COLO829 (cell line): ENCODE data around the gene CTNND2.

Experiments used
- DNase-seq: peaks from one replicate; pipeline ENCODE4 v3.0.0; 2012; ENCODE audit warnings: low spot score

Gene CTNND2

DNA sequence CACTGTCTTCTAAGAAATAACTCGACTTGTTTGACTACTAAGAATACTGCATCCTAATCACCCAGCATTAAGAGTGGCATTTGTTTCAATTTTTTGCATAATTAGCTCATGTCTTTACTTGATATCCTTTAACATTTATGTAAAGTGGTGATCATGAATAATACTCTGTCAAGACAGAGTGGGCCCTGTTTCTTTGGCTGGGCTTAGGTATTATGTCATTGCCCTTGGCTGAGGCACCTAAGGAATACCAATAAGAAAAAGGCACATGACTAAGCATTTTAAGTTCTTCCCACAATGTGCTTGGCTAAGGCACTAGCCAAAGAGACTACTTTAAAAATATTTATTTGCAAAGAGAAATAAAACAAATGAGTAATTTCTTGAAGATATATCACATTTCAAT is 308.1 kb downstream of the CTNND2 start:
- no peak for DNase-seq

DNA sequence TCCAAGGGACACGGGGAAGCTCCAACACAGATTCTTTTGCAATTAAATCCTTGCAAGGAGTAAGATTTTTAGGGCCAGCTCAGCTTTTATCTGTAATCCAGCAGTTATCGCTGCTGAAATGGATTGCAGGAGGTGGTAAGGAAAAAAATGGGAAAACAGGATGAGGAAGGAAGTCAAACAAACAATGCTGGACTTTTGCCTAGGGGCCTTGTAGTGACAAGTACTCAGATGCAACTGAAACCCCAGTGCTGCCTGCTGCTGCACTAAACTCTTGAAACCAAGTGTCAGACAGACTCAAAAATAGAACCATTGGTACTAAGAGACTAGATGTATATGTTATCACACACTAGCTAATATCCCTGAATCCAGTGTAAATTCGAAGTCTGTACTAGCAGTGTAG is 309.2 kb downstream of the CTNND2 start:
- DNase-seq = no peak

DNA sequence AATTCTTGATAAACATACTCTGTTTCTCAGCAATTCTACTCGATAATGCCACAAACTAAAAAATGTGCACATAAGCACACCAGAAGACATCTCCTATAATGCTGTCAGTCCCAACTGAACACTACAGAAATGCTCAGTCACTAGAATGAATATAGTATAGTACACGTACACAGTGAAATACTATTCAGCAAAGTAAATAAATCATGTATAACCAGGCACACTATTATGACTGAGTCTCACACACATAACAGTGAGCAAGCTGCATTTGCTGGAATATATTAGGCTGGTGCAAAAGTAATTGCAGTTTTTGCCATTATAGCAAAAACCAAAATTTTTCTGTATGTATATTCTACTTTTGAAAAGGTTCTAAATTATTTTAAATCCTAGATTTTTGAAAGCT is 310.2 kb downstream of the CTNND2 start:
- no peak for DNase-seq

DNA sequence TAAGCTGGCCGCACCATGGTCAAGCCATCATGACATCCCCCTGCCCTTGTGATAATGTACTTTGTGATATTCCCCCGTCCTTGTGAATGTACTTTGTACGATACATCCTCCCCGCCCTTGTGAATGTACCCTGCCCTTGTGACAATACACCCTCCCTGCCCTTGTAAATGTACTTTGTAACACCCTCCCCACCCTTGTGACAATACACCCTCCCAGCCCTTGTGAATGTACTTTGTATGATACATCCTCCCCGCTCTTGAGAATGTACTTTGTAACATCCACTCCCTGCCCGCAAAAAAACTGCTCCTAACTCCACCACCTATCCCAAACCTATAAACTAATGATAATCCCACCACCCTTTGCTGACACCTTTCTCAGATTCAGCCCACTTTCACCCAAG is 313.8 kb downstream of the CTNND2 start:
- no peak for DNase-seq

DNA sequence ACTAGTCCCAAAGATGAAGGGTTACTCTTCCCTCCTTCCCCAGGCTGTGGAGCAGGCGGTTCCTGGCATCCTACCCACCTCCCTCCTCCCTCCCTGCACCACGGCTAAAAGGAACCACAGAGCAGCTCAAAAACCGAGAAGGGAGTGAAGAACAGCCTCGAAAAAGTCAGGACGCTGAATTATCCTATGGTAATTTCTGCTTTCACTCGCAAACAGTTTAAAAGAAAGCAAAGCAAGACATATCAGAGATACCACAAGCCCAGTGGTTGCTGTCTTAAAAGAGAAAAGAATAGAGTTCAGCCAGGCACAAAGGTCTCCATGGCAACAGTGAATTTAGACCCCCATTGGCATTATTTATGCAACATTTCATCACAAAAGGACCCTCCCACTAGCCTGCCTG is 315.4 kb downstream of the CTNND2 start:
- DNase-seq = no peak

DNA sequence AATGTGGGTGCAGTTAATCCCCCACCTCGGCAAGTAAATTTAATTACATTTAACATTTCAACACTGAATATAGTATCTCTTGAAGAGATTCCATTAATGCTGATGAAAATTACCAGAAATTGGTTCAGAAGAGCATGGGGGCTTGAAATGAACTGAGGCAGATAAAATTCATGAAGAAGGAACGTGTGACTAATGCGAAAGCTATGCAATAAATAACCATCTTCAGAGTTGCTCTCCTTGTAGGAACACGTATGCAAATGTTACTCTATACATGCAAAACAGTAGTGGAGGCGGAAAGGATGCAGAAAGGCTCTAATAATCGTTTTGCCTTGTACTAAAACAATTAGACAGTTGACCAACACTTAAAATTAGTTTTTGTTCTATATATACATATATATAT is 320.2 kb downstream of the CTNND2 start:
- no peak for DNase-seq

DNA sequence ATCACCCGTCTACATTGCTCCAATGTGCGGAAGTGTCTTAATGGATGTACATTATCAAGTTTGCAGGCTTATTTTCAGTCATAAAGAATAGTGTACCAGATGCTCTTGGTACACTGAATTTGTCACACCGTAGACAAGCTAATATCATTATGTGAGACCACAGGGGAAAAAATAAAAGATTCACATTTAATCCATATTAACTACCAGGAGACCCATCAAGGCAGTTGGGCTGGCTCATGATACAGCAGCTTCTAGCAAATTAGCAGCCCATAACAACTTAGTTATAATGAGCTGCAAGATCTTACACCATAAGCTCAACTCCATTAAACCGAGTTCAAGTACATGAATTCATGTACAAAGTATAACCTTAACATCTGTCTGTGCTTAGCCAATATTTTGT is 324.9 kb downstream of the CTNND2 start:
- DNase-seq = no peak

DNA sequence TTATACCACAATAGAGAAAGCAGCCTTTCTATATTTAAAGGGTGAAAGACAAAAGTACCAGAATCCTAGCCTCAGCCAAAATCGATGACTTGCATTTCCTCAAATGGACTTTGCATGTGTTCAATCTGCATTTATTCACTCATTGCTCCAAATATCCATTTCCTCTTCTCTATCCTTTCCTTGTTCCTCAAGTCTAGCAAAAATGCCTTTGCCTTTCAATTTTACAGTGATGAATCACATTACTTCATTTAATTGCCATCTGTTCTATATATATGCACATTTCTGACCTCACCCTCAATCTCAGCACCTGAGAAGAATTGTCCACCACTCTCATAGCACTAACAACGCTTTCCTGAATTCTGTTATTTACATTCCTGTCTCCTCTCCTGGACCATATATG is 329.5 kb downstream of the CTNND2 start:
- no peak for DNase-seq

DNA sequence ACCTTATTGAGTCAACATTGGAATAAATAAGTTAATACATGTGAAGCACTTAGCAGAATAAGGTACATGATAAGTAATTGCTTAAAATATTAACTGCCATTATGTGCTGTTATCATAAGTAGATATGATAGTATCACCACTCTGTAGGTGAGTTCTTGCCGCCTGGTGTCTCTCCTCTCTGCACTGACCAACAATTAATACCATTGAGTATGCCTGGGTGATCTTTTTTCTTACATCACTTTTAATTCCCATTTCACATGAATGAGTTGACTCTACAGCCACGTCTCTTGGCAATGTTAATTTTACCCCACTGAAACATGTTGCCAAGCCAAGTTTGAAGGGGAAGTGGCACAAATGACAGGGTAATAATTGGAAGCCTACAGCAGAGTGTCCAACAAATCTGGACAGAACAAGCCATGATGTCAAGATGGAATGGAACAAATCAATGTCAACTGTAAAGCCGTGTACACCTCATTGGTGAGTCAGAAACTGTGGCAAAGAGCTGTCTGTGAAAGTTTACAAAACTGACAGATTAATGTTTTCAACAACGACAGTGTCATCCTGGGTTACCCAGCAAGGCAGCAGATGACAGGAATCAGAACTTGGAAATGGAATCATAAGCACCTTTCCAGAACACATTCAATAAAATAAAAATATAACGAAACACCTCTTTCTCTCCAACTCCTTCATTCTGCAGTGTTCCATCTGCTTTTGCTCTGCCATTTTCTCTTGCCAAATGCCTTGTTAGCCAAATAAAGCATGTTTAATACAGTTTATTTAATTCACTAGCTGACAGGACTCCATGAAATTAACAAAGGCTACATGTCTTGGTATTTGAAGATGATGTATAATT is 330.9 kb downstream of the CTNND2 start:
- DNase-seq = no peak

DNA sequence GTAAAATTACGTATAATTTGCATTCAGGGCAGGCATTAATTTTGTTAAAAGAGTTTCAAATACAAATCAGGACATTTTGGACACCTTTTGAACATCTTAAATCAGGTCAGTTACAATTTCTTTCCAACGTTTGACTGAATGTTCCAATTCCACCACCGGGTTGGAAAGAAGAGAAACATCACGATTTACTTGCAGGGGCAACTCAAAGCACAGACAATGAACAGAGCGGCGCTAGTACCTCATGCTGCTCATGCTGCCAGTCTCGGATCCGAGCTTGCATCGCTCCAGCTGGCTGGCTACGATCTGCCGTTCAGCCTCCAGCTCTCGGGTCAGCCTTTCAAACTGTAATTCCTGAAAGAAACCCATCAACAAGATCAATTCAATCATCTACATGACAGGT is 339.5 kb downstream of the CTNND2 start:
- no peak for DNase-seq

DNA sequence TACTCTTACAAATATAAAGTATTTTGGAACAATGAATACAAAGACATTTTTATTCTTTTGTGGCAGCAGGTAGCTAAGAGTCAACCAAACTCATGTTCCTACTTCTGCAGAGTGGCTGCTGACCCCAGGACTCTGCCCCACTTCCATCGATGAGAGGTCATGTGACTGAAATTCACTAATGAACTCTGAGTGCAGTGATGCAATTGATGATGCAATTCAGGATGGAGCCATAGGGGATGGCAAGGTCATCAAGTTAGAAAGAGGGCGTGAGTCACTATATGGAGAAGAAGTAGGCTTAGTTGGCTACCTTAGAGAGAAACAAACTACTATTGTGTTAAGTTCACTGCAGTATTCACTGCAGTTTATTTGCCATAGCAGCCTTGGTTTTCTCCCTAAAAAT is 340.4 kb downstream of the CTNND2 start:
- DNase-seq = no peak

DNA sequence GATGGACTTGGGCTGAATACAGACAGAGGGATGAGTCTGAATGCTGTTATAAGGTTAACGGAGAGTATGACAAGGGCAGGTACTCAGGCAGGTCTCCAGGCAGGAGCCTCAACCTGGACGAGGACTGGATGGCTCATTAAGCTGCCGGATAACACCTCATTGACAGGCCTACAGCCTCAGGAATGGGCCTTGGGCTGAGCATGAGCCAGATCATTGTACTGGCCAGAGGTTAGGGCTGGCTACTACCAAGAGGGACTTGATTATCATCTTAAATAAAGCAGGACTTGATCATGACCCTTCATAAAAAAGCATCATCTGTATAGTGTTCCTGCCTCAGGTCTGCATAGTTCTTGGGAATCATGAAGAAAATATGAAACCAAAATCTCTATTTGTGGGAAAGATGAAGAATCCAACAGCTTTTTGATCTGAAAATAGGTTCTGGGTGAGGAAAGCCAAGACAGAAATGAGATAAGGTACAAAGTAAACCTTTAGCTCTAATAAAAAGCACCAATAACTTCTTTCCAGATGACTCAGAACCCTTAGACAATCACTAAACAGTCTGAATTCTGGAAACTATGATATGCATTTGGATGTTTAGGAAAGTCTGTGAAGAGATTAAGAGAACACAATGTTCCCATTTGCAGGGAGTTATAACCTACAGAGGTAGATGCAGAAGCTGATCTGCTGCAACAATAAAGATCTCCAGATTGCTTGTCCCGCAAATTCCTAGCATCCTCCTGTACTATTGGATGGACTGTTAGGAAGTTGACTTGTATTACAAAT is 343.1 kb downstream of the CTNND2 start:
- no peak for DNase-seq

DNA sequence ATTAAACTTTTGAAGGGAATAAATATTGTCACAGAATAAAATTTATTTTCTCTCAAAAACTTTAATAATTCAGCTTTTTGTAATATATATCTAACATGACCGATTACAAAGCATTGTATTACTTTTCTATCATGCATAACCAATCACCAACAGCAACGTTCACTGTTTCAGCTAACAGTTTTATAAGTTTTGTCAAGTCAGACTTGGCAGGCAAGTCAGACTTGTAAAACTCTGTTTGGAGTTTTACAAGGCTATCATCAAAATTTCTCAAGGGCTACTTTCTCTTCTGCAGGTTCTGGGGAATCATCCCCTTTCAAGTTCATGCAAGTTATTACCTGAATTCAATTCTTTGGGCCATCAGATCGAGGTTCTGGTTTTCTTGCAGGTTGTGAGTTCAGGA is 347.2 kb downstream of the CTNND2 start:
- no peak for DNase-seq

DNA sequence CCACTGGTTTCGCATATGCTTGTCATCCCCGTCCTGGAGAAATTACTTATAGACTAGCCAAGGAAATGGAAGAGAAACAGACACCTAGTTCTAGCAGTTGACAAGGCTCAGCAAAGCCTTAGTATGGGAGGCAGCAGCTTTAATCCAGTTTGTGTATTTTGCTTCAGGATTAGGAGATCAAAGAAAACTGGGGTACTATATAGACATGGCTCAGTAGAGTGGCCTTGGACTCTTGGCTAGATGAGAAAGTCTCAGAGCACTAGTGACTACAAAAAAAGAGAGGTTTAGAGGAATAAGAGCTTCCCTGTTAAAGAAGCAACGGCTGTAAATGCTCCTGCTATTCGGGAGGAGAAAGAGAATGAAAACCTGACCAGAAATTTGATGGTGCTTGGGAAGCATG is 349.1 kb downstream of the CTNND2 start:
- no peak for DNase-seq

DNA sequence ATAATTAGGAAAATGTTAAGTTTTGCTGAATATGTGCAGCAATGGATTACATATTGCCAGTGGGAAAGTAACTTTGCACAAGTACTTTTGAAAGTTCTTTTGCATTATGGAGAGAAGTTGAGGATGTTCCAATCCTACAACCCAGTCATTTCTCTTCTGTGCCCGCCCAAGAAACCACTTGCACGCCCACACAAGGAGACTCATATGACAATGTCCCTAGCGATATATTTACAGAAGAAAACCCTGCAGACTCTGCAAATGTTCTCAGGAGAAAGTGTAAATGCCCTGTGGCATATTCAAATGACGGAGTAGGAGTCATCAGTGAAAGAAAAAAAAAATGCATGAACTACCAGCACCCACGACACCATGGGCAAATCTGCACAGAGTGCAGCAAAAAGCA is 356.5 kb downstream of the CTNND2 start:
- DNase-seq = no peak

DNA sequence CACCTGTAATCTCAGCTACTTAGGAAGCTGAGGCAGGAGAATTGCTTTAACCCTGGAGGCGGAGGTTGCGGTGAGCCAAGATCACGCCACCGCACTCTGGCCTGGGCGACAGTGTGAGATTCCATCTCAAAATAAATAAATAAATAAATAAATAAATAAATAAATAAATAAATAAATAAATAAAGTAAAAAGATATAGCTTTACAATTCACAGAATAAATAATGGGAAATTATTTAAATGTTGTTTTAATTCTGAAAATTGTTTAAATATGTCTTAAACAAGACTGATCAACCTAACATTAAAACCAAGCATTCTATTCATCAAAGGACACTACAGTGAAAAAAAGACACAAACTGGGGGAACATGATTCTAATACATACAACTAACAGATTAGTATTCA is 357.1 kb downstream of the CTNND2 start:
- DNase-seq = no peak

DNA sequence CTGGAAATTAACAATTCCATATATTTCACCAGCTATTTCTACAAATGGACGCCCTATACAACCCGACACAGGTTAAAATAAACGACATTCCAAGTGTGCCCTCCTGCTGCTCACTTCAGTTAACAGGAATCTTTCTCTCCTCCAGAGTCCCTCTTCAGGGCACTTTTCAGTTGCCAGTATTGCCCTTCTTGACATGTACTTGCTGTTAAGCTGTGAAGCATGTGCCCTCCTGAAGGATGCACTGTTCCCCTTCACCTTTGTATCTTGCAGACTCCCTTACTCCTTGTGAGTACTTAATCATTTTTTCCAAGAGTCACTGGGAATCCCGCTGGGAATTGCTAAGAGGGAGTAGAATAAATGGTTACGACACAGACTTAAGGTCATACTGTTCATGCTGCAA is 364.1 kb downstream of the CTNND2 start:
- no peak for DNase-seq

DNA sequence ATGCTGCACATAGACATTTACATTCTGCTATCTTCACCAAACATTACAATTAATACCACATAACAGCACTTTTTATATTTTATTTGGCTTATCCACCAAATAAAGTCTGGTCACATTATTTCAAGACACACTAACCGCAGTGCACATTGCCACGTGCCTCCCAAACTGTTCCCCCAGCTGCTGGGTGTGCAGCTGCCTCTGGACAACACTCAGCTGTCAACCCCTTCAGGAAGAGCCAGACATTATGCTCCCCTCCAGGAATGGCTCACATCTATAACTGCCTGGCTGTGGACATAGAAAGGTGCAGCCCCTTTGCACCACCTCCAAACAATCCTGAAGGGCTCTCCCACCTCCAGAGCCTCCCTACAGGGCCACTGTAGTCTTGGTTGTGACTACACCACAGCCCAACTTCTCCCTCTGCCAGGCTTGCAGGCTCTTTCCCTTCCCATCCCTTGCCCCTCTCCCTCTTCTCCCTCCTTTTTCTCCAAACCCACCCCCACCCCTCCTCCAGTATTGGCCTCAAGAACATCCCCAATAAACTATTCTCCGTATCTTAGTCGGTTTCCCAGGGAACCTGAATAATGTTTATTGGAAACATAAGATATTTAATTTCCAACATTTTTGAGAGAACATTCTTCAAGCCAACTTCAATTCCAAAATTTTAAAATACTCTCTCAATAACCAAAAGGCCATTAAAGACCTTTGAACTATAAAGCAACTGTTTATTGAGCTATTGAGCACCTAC is 372.3 kb downstream of the CTNND2 start:
- no peak for DNase-seq

DNA sequence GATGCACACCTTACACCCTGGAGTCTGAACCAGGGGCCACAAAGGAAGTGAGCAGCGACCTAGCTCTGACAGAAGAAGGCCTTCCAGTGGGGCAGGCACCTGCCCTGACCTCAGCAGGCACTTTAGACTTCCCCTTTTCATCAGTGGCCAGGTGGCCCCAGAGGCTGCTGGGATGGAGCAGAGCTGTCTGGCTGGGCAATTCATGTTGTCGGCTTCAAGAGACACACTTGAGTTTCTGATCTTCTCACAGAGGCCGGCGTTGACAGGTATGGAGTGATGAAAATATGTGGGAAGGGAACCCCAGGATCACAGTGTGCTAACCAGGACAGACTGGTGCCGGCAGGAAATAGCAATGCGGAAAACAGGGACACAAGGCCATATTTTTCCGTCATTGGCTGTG is 375.5 kb downstream of the CTNND2 start:
- no peak for DNase-seq

DNA sequence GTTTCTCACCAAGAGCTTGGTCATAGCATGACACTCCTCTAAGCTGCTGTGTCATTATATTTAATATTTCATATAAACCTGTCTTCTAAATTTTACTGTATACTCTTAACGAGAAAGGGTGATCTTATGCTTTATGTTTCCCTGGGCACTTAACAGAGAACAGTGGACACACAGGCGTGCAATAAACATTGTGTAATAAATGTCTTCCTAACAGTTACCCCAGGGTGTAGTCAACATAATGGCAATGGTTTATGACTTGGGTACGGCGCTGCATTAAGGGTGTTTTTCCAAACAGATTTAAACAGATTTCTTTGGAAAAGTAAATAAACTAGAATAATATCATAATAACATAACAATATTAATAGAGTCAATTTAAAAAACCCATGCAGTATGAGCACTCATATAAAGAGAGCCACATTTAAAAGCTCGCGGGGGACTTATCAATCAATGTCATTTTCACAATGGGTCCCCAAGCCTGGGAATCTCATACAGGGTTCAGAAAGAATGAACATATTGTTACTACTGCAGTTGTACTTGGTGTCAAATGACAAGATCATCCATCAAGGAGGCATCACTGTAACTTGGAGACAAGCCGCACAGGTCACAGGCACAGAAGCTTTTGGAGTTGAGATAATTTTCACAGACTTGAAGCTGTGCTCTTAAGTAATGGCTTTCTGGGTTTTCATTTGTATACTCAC is 376.4 kb downstream of the CTNND2 start:
- DNase-seq = no peak

DNA sequence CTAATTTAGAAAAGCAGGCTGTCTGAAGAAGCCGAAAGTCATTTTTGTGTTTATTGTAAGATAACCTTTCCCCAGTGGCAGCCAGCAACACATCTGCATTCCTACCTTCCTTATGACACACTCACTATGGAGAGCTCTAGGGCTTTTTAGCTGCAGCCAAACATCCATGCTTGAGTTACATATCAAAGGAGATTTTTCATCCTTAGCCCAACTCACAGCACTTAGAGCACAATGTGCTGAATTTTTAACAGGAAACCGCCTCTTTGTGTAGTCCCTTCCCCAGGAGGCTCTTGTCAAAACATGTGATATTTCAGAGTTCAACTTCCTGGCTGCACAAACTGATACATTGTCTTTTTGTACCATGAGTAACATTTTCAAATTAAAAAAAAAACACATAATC is 379.2 kb downstream of the CTNND2 start:
- no peak for DNase-seq

DNA sequence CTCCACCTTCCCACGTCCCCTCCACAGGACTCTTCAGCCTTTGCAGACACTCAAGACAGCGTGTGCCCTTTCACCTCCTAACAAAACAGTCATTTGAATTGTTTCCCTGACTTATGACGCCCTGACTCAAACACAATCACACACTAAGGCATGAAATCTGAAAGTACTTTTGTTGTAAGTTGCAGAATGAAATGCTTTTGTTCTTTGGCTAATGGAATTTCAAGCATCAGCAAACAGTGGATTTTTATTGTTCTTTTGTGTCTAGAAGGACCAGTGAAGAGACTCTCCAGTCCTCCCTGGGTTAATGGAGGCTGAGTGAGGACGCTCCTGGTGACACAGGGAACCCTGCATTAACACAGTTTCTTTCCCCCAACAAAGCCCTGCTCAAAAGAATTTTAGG is 380.1 kb downstream of the CTNND2 start:
- no peak for DNase-seq
